ENCODE data around the gene NUP50.

The NUP50 gene

DNA sequence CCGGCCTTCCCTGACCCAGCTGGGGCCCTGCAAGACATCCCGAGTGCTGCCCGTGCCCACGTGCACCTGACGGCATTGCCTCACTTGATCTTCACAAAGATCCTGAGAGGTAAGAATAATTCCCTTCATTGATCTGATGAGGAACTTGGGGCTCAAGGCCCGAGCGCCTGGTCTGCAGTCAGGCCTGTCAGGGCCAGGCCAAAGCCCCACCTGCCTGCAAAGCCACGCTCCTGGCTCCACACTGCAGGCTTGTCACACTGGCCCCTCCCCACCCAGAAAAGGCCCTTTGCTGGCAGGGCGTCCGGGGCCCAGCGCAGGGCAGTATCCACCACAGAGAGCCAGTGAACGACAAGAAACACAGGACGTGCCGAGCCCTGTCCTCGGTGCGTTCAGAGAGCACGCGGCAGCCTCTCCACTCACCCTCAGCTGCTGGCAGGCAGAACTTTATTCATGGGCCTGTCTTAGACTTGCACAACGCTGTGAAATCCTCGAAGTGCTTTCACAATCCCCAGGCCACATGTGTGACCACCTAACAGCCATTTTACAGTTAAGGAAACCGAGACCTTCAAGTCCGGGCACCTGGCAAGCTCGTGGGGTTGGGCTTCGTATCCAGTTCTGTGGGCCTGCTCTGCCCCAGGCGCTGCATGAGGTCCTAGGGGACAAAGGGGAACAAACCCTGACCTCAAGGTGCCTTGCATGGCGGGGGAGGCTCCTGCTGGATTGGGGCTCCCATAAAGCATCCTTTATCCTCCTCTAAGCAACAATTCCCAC, 62.2 kb downstream of the NUP50 start:
- TF ChIP-seq ZFP3 (CRISPR knock-in tag; IDR thresholded peaks at IDR 0.05) (no peak), ARNTL (CRISPR knock-in tag; IDR thresholded peaks at IDR 0.05; ENCODE audit: borderline replicate concordance, low read depth) (no peak), ESRRG (CRISPR knock-in tag; IDR thresholded peaks at IDR 0.05) (no peak)
- no peak for ATAC-seq

DNA sequence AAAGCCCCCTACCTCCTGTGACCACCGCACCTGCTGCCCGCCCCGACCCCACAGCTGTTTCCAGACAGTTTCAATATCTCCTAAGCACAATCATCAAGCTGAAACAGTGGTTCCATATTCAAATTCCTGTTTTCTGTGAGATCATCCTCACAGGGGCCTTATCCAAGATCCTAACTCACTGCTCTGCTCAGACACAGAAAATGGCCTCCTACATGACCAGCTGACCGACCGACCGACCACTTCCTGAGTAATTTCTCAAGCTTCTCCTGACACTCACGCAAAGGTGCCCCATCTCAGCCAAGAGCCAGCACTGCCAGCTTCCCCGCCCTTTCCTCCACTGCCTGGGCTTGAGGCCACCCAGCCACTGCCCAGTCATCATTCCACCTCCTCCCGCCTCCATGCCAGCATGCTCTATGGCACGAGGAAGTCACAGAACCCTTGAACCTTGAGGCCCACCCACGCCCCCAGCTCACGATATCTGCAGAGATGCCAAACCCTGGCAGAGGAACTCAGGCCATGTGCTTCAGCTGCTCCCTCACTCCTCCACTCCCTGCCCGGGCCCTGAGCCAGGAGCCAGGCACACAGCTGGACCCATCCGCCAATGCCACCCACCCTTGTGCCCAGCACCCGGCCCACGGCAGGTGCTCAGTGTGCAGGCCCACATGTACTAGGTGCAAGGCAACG, 62.9 kb downstream of the NUP50 start:
- no peak for TF ChIP-seq ZNF565 (CRISPR knock-in tag; conservative IDR thresholded peaks at IDR 0.05; ENCODE audit: low read depth)
- no peak for TF ChIP-seq SNAI2 (CRISPR knock-in tag; IDR thresholded peaks at IDR 0.05)
- TF ChIP-seq ARNTL (CRISPR knock-in tag; IDR thresholded peaks at IDR 0.05; ENCODE audit: borderline replicate concordance, low read depth) = no peak
- TF ChIP-seq OSR1 (CRISPR knock-in tag; IDR thresholded peaks at IDR 0.05) = no peak
- no peak for TF ChIP-seq ZFP3 (CRISPR knock-in tag; IDR thresholded peaks at IDR 0.05)
- TF ChIP-seq ZC3H10 (CRISPR knock-in tag; IDR thresholded peaks at IDR 0.05) = no peak
- no peak for TF ChIP-seq ZNF8 (CRISPR knock-in tag; IDR thresholded peaks at IDR 0.05)
- TF ChIP-seq CSDC2 (CRISPR knock-in tag; IDR thresholded peaks at IDR 0.05) = no peak
- no peak for TF ChIP-seq GLIS3 (CRISPR knock-in tag; IDR thresholded peaks at IDR 0.05)
- no peak for TF ChIP-seq PPARA (CRISPR knock-in tag; IDR thresholded peaks at IDR 0.05; ENCODE audit: borderline replicate concordance)
- TF ChIP-seq, protein P1, sequence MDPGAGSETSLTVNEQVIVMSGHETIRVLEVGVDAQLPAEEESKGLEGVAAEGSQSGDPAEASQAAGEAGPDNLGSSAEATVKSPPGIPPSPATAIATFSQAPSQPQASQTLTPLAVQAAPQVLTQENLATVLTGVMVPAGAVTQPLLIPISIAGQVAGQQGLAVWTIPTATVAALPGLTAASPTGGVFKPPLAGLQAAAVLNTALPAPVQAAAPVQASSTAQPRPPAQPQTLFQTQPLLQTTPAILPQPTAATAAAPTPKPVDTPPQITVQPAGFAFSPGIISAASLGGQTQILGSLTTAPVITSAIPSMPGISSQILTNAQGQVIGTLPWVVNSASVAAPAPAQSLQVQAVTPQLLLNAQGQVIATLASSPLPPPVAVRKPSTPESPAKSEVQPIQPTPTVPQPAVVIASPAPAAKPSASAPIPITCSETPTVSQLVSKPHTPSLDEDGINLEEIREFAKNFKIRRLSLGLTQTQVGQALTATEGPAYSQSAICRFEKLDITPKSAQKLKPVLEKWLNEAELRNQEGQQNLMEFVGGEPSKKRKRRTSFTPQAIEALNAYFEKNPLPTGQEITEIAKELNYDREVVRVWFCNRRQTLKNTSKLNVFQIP (CRISPR knock-in tag; IDR thresholded peaks at IDR 0.05; ENCODE audit: borderline replicate concordance, low read depth) = no peak
- TF ChIP-seq, protein P2, sequence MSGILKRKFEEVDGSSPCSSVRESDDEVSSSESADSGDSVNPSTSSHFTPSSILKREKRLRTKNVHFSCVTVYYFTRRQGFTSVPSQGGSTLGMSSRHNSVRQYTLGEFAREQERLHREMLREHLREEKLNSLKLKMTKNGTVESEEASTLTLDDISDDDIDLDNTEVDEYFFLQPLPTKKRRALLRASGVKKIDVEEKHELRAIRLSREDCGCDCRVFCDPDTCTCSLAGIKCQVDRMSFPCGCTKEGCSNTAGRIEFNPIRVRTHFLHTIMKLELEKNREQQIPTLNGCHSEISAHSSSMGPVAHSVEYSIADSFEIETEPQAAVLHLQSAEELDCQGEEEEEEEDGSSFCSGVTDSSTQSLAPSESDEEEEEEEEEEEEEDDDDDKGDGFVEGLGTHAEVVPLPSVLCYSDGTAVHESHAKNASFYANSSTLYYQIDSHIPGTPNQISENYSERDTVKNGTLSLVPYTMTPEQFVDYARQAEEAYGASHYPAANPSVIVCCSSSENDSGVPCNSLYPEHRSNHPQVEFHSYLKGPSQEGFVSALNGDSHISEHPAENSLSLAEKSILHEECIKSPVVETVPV (CRISPR knock-in tag; IDR thresholded peaks at IDR 0.05) = no peak
- no peak for TF ChIP-seq BACH2 (CRISPR knock-in tag; IDR thresholded peaks at IDR 0.05; ENCODE audit: borderline replicate concordance)
- no peak for TF ChIP-seq ZNF70 (CRISPR knock-in tag; IDR thresholded peaks at IDR 0.05)
- no peak for TF ChIP-seq ZFP30 (CRISPR knock-in tag; IDR thresholded peaks at IDR 0.05)
- TF ChIP-seq ESRRG (CRISPR knock-in tag; IDR thresholded peaks at IDR 0.05) = no peak
- TF ChIP-seq TOX (CRISPR knock-in tag; IDR thresholded peaks at IDR 0.05; ENCODE audit: borderline replicate concordance) = no peak
- TF ChIP-seq, protein P3, sequence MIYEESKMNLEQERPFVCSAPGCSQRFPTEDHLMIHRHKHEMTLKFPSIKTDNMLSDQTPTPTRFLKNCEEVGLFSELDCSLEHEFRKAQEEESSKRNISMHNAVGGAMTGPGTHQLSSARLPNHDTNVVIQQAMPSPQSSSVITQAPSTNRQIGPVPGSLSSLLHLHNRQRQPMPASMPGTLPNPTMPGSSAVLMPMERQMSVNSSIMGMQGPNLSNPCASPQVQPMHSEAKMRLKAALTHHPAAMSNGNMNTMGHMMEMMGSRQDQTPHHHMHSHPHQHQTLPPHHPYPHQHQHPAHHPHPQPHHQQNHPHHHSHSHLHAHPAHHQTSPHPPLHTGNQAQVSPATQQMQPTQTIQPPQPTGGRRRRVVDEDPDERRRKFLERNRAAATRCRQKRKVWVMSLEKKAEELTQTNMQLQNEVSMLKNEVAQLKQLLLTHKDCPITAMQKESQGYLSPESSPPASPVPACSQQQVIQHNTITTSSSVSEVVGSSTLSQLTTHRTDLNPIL (CRISPR knock-in tag; IDR thresholded peaks at IDR 0.05; ENCODE audit: low read depth) = no peak
- no peak for TF ChIP-seq ISL1 (CRISPR knock-in tag; IDR thresholded peaks at IDR 0.05)
- no peak for ATAC-seq

DNA sequence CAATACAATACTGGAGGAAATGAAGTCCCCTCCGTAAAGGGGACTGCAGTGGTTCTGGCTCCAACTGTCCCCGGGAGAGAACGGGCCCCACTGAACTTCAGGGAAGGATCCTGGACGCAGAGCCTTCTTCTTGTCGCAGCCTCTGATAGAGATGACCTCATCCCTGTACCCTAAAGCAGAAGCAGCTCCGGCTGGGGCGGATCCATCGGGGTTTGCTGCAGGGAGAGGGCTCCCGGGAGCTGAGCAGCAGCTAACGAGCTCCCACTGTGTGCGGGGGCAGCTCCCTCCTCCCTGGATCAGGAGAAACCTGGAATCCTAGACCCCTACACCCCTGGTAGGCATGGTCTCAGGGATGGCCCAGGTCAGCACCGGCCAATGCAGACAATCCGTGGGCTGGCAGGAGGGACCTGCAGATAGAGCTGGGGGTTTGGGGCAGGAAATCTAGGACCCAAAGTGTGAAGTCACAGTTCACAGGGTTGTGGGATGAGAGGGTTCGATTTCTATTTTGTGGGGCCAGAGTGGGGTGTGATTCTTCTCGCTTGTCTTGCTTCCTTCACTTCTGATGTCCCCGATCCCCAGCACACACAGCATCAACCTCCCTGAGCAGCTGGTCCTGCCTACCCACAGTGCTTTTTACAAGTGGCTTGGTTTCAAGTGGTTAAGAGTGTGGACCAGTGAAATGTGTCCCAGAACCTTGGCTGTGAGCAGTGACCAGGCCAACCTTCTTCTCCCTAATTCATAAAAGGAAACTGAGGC, 64.1 kb downstream of the NUP50 start:
- no peak for ATAC-seq
- no peak for TF ChIP-seq ZNF565 (CRISPR knock-in tag; conservative IDR thresholded peaks at IDR 0.05; ENCODE audit: low read depth)
- TF ChIP-seq ARNTL (CRISPR knock-in tag; IDR thresholded peaks at IDR 0.05; ENCODE audit: borderline replicate concordance, low read depth) = no peak
- TF ChIP-seq, protein P1 (CRISPR knock-in tag; IDR thresholded peaks at IDR 0.05; ENCODE audit: borderline replicate concordance, low read depth) = no peak
- TF ChIP-seq, protein P4, sequence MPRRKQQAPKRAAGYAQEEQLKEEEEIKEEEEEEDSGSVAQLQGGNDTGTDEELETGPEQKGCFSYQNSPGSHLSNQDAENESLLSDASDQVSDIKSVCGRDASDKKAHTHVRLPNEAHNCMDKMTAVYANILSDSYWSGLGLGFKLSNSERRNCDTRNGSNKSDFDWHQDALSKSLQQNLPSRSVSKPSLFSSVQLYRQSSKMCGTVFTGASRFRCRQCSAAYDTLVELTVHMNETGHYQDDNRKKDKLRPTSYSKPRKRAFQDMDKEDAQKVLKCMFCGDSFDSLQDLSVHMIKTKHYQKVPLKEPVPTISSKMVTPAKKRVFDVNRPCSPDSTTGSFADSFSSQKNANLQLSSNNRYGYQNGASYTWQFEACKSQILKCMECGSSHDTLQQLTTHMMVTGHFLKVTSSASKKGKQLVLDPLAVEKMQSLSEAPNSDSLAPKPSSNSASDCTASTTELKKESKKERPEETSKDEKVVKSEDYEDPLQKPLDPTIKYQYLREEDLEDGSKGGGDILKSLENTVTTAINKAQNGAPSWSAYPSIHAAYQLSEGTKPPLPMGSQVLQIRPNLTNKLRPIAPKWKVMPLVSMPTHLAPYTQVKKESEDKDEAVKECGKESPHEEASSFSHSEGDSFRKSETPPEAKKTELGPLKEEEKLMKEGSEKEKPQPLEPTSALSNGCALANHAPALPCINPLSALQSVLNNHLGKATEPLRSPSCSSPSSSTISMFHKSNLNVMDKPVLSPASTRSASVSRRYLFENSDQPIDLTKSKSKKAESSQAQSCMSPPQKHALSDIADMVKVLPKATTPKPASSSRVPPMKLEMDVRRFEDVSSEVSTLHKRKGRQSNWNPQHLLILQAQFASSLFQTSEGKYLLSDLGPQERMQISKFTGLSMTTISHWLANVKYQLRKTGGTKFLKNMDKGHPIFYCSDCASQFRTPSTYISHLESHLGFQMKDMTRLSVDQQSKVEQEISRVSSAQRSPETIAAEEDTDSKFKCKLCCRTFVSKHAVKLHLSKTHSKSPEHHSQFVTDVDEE (CRISPR knock-in tag; IDR thresholded peaks at IDR 0.05) = no peak
- no peak for TF ChIP-seq CSDC2 (CRISPR knock-in tag; IDR thresholded peaks at IDR 0.05)
- no peak for TF ChIP-seq PPARA (CRISPR knock-in tag; IDR thresholded peaks at IDR 0.05; ENCODE audit: borderline replicate concordance)
- TF ChIP-seq ZFP30 (CRISPR knock-in tag; IDR thresholded peaks at IDR 0.05) = no peak
- TF ChIP-seq TCF4 (CRISPR knock-in tag; IDR thresholded peaks at IDR 0.05; ENCODE audit: borderline replicate concordance) = no peak
- no peak for TF ChIP-seq ESRRG (CRISPR knock-in tag; IDR thresholded peaks at IDR 0.05)
- no peak for TF ChIP-seq TOX (CRISPR knock-in tag; IDR thresholded peaks at IDR 0.05; ENCODE audit: borderline replicate concordance)
- no peak for TF ChIP-seq ZNF8 (CRISPR knock-in tag; IDR thresholded peaks at IDR 0.05)
- no peak for TF ChIP-seq GLIS3 (CRISPR knock-in tag; IDR thresholded peaks at IDR 0.05)
- no peak for TF ChIP-seq SNAI2 (CRISPR knock-in tag; IDR thresholded peaks at IDR 0.05)
- no peak for TF ChIP-seq ZFP3 (CRISPR knock-in tag; IDR thresholded peaks at IDR 0.05)
- no peak for TF ChIP-seq ISL1 (CRISPR knock-in tag; IDR thresholded peaks at IDR 0.05)
- TF ChIP-seq, protein P5, sequence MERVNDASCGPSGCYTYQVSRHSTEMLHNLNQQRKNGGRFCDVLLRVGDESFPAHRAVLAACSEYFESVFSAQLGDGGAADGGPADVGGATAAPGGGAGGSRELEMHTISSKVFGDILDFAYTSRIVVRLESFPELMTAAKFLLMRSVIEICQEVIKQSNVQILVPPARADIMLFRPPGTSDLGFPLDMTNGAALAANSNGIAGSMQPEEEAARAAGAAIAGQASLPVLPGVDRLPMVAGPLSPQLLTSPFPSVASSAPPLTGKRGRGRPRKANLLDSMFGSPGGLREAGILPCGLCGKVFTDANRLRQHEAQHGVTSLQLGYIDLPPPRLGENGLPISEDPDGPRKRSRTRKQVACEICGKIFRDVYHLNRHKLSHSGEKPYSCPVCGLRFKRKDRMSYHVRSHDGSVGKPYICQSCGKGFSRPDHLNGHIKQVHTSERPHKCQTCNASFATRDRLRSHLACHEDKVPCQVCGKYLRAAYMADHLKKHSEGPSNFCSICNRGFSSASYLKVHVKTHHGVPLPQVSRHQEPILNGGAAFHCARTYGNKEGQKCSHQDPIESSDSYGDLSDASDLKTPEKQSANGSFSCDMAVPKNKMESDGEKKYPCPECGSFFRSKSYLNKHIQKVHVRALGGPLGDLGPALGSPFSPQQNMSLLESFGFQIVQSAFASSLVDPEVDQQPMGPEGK (CRISPR knock-in tag; IDR thresholded peaks at IDR 0.05; ENCODE audit: borderline replicate concordance) = no peak
- no peak for TF ChIP-seq OSR1 (CRISPR knock-in tag; IDR thresholded peaks at IDR 0.05)
- TF ChIP-seq ZNF70 (CRISPR knock-in tag; IDR thresholded peaks at IDR 0.05) = no peak
